Measurements from ENCODE around the gene ATF3.

ATF3 gene

GRCh38 chr1:212586206-212587015 is 22.1 kb upstream of the ATF3 start:
- no peak for DNase-seq (ENCODE audit: low read depth)

GRCh38 chr1:212587016-212587887 is 21.3 kb upstream of the ATF3 start:
- no peak for DNase-seq (ENCODE audit: low read depth)

DNA sequence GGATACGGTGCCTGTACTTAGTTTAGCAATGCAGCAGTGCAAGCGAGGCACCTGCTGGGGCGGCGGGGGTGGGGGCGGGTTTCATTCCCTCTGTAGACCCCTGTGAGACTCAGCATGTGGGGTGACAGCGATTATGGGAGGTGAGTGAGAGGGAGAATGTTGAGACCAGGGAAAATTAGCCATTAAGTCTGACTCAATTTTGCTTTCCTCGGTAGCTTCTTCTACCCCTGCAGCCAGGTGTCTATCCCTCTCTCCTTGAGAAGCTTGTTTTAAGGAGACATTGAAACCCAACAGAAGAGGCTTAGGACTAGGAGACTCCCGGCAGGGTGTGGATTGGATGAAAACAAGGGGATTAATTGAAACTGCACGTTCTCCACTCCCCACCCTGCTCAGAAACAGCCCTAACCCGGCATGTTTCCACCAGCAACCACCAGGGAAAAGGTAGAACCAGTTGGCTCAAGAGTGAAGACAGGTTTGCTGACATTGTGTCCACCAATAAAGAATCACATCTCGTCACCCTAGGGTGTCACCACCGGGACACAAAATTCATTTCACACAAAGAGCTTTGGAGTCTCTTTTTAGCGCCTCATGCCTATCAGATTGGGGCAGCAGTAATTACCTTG is 20.6 kb upstream of the ATF3 start:
- no peak for DNase-seq (ENCODE audit: low read depth)

GRCh38 chr1:212589446-212589845 is 19.1 kb upstream of the ATF3 start:
- no peak for DNase-seq (ENCODE audit: low read depth)

DNA sequence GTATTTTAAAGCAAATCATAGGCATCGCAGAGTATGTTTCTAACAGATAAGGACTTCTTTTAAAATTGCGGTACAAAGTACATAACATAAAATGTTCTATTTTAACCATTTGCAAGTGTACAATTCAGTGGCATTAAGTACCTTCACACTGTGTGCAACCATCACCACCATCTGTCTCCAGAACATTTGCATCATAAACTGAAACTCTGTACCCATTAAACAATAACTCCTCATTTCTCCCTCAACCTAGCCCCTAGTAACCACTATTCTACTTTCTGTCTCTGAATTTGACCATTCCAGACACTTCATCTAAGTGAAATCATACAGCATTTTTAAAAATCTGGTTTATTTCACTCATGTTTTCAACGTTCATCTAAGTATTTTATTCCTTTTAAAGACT is 16.6 kb upstream of the ATF3 start:
- no peak for DNase-seq (ENCODE audit: low read depth)

GRCh38 chr1:212593821-212594251 is 14.7 kb upstream of the ATF3 start:
- DNase-seq (ENCODE audit: low read depth), result no peak

GRCh38 chr1:212594640-212595039 is 13.9 kb upstream of the ATF3 start:
- no peak for DNase-seq (ENCODE audit: low read depth)

GRCh38 chr1:212595229-212595628 is 13.3 kb upstream of the ATF3 start:
- no peak for DNase-seq (ENCODE audit: low read depth)

- DNase-seq (ENCODE audit: low read depth), result no peak
Measured at GRCh38 chr1:212595787-212596714, 12.5 kb upstream of the ATF3 start.

DNA sequence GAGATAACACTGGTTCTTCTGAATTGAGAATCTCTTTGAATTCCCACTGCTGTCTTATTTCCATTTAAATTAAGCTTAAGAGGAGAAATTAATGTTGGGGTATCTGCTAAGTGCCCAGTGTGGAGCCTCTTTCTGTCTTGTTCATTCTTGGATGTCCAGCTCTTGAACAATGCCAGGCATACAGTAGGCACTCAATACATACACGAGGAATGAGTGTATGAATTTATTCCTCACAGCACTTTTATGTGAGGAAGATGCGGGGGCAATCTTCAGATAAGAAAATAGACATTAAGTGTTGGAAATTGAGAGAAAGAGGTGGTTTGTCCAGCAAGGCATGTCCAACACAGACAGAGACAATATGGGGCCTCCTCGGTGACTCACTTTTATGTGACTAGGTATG is 11.8 kb upstream of the ATF3 start:
- DNase-seq (ENCODE audit: low read depth), result no peak

- DNase-seq (ENCODE audit: low read depth), result no peak
Measured at GRCh38 chr1:212597487-212597886, 11.1 kb upstream of the ATF3 start.

DNA sequence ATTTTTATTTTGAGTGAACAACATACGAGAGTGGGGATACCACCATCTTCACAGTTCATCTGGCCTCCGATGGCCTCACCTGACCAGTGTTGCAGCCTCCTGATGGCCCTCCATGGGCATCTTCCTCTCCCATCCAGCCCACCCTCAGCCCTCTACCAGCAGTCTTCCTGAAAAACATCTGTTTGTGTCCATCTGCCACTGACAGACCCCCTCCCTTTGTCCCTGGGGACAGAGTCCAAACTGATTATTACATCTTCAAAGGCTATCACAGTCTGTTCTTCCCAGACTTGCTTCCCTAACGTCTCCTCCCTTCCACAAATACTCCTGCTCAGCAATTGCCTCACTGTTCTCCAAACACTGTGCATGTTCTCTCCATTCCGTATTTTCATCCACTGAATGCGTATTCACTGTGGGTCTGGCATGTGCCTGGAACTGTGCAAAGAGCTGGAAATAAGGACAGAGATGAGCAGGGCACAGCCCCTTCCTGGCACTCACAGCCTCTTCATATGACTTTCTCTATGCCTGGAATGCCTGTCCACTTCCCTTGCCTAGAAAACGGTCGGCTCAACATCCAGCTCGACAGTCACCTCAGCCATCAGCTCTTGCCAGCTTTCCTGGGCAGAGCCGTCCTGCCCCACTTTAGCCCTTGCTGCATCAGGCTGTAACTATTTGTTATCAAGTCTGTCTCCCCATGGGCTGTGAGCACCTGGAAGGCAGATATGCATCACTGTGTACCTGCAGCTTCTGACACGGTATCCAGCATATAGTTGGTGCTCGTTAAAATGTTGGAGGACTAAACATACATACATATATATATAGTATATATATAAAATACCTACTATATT is 8.3 kb upstream of the ATF3 start:
- DNase-seq (ENCODE audit: low read depth), result no peak

DNA sequence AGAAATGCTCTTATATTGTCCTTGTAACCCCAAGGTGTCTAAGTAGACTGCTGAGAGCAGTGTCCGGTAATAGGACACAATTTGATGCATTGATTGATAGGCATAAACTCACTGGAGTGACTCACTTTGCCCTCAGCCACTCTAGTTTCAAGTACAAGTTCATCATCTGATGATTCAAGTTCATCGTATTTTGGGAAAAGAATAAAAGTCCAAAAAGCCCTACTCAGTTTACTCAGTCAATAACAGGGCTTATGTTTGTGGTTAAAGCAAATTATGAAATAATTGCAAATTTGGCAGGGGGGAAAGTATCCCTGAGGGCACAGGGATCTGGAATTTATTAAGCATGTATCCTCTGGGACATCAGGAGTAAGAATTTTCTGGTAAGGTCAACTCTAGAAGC is 7.6 kb upstream of the ATF3 start:
- DNase-seq (ENCODE audit: low read depth), result no peak

GRCh38 chr1:212601524-212601923 is 7.0 kb upstream of the ATF3 start:
- DNase-seq (ENCODE audit: low read depth), result no peak

- DNase-seq (ENCODE audit: low read depth), result no peak
Measured at GRCh38 chr1:212605441-212606394, 2.8 kb upstream of the ATF3 start.

DNA sequence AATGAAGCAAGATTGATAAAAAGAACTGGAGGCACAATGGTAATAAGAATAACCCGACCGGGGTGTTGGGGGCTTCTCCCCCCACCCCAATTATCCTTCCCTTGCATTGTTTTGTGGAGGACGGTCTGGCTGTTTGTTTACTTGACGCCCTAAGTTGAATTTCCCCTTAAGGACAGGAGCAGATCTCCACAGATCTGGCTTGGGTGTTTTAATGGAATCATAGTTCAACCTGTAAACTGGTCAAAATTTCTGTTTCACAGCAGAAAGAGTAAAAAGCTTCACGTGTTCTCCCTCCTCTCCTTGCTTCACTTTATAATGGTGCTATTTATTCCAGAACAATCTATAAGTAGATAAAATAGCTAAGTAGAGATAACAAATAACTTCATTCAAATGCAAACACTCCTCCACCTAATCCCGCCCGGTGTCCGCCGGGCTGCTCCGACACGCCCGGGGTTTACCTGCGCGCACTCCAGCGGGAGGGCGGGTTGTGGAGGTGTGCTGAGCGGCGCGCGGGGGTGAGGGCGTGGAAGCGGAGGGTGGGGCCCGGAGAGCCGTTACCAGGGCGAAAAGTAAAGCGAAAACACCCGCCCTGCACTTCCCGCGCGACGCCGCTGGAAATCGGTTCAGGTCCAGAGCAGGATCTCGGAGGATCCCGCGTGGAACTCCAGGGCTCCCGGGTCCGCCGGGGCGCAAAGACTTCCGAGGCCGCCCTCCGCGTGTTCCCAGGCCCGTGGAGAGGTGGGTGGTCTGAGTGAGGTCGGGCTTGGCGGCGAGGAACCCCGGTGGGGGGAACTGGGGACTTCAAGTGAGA is 2.0 kb upstream of the ATF3 start:
- peak; percentile 22 for DNase-seq (ENCODE audit: low read depth)

- DNase-seq (ENCODE audit: low read depth), result no peak
Measured at GRCh38 chr1:212607206-212607912, 1.2 kb upstream of the ATF3 start.

DNA sequence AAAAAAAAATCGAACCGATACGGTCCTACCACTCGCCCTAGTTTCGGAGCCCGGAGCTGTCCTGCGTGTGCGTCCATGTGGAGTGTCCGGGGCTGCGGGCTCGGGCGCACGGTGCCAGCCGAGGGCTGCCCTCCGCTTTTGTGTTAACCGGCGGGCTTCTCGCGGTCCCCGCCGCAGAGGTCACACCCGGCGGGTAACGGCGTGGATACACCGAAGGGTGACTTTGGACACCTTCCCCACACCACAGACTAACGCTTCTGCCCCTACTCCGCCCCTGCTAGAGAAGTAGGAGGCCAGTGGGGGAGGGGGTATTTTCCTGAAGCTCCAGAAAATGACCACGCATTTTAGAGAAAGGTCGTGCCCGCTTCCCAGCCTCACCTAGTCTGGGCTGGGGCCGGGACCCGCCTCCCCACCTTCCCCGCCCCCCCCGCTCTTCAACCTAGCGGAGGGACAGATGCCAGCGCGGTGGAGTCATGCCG is 609 bp upstream of the ATF3 start:
- DNase-seq (ENCODE audit: low read depth), result no peak

Data from stimulated activated CD8-positive, alpha-beta memory T cell treated with anti-CD3 and anti-CD28 coated beads, Interleukin-12 subunit alpha, Interleukin-12 subunit beta, amount 100 ng/mL, for 4 hours (primary cell).